ENCODE measurements around the gene STK32C. TPM values are rescaled to one million over a fixed set of nuclear protein-coding genes. Genes with fewer than 3 reads are reported as not detected.

Gene STK32C
- total RNA-seq, 1 experiment from 2014 or later: 13.9 TPM

DNA sequence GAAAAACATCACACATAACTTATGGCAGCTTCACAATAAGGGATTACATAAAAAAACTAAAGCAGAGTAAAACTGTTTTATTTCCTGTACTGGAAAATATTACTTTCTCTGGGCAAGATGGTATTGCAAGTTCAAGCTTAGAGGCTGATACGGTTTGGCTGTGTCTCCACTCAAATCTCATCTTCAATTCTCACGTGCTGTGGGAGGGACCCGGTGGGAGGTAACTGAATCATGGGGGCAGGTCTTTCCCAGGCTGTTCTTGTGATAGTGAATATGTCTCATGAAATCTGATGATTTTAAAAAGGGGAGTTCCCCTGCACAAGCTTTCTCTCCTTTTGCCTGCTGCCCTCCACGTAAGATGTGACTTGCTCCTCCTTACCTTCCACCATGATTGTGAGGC, 19.2 kb upstream of the STK32C start:
- no peak for TF ChIP-seq EZH2 (IDR thresholded peaks at IDR 0.05; ENCODE audit: low read depth)
- TF ChIP-seq, protein P1, sequence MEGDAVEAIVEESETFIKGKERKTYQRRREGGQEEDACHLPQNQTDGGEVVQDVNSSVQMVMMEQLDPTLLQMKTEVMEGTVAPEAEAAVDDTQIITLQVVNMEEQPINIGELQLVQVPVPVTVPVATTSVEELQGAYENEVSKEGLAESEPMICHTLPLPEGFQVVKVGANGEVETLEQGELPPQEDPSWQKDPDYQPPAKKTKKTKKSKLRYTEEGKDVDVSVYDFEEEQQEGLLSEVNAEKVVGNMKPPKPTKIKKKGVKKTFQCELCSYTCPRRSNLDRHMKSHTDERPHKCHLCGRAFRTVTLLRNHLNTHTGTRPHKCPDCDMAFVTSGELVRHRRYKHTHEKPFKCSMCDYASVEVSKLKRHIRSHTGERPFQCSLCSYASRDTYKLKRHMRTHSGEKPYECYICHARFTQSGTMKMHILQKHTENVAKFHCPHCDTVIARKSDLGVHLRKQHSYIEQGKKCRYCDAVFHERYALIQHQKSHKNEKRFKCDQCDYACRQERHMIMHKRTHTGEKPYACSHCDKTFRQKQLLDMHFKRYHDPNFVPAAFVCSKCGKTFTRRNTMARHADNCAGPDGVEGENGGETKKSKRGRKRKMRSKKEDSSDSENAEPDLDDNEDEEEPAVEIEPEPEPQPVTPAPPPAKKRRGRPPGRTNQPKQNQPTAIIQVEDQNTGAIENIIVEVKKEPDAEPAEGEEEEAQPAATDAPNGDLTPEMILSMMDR (conservative IDR thresholded peaks at IDR 0.05): no peak
- Histone ChIP-seq H3K9me2 (ENCODE audit: insufficient read depth) (no peaks in the 10 kb centered on the region), H3K4me2 (no peak overlapping the region), H3K4me1 (replicated peaks; ENCODE audit: insufficient read depth) (no peaks in the 10 kb centered on the region), H3K4me3 (no peak overlapping the region), H4K20me1 (ENCODE audit: insufficient read depth) (no peaks in the 10 kb centered on the region; the same call in 1 of the 2 replicates), H3K79me2 (ENCODE audit: low read depth) (peaks cover 51% of the 10 kb centered on the region), H3K9me3 (ENCODE audit: insufficient read depth, low read depth) (no peaks in the 10 kb centered on the region), H3K27me3 (ENCODE audit: insufficient read depth, low read depth) (no peaks in the 10 kb centered on the region), H3K27ac (no peak overlapping the region), H3F3A (ENCODE audit: insufficient read depth, low read depth) (peaks cover 18% of the 10 kb centered on the region; the same call in 1 of the 2 replicates), H3K36me3 (ENCODE audit: low read depth) (peaks cover 7% of the 10 kb centered on the region; the same call in 1 of the 2 replicates), H2AFZ (no peak overlapping the region)
- ChIA-PET POLR2A (ENCODE audit: unreplicated experiment) (no interaction called here), CTCF (no interaction called here)
- BruUV-seq (replicated peaks): no TSS peak
- no peak for DNase-seq
- intact Hi-C loops (cut with micrococcal nuclease; ENCODE audit: unreplicated experiment): no loop called here

DNA sequence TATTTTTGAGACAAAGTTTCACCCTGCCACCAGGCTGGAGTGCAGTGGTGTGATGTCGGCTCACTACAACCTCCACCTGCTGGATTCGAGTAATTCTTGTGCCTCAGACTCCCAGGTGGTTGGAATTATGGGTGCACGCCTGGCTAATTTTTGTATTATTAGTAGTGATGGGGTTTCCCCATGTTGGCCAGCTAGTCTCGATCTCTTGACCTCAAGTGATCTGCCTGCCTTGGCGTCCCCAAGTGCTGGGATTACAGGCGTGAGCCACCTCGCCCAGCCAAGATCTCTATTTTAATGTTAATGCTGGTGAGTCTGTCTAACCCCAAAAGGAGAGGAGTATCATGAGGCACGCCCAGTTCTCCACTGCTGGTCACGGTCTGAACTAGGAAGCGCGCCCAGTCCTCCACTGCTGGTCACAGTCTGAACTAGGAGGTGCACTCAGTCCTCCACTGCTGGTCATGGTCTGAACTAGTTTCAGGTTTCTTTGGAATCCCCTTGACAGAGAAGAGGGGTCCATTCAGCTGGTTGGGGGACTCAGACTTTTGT, 18.7 kb upstream of the STK32C start:
- Histone ChIP-seq H3F3A (ENCODE audit: insufficient read depth, low read depth) (peaks cover 20% of the 10 kb centered on the region; the same call in 1 of the 2 replicates), H3K4me3 (no peak overlapping the region), H3K9me3 (ENCODE audit: insufficient read depth, low read depth) (no peaks in the 10 kb centered on the region), H3K4me2 (no peak overlapping the region), H3K36me3 (ENCODE audit: low read depth) (peaks cover 7% of the 10 kb centered on the region; the same call in 1 of the 2 replicates), H3K9me2 (ENCODE audit: insufficient read depth) (no peaks in the 10 kb centered on the region), H3K4me1 (replicated peaks; ENCODE audit: insufficient read depth) (no peaks in the 10 kb centered on the region), H3K27ac (no peak overlapping the region), H3K79me2 (ENCODE audit: low read depth) (peaks cover 49% of the 10 kb centered on the region), H2AFZ (no peak overlapping the region), H4K20me1 (ENCODE audit: insufficient read depth) (no peaks in the 10 kb centered on the region; the same call in 1 of the 2 replicates), H3K27me3 (ENCODE audit: insufficient read depth, low read depth) (no peaks in the 10 kb centered on the region)
- intact Hi-C loops (cut with micrococcal nuclease; ENCODE audit: unreplicated experiment): no loop called here
- DNase-seq: no peak
- TF ChIP-seq, protein P1 (conservative IDR thresholded peaks at IDR 0.05): no peak
- no peak for TF ChIP-seq EZH2 (IDR thresholded peaks at IDR 0.05; ENCODE audit: low read depth)
- BruUV-seq (replicated peaks): no TSS peak
- ChIA-PET POLR2A (ENCODE audit: unreplicated experiment) (no interaction called here), CTCF (no interaction called here)

DNA sequence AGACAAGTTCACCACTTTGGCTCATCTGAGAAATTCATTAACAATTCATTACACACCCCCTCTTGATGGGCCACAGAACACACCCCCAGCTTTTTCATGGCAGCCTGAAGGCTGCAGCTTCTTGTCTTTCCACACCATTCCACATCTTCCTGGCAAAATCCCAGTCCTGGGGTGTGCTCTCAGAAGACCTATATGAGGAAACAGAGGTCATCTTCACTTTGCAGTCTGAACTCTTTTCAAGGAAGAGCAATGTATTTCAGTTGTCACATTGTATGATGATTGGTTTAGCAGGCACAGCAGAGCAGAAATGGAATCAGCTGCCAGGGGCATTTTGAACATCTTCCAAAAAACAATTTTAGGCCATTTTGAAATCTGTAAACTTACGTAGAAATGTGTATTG, 16.4 kb upstream of the STK32C start:
- Histone ChIP-seq H3K27ac (no peak overlapping the region), H3K9me2 (ENCODE audit: insufficient read depth) (no peaks in the 10 kb centered on the region), H3K4me3 (no peak overlapping the region), H3K79me2 (ENCODE audit: low read depth) (peaks cover 26% of the 10 kb centered on the region), H3K36me3 (ENCODE audit: low read depth) (peaks cover 7% of the 10 kb centered on the region; the same call in 1 of the 2 replicates), H2AFZ (no peak overlapping the region), H3F3A (ENCODE audit: insufficient read depth, low read depth) (peaks cover 10% of the 10 kb centered on the region; the same call in 1 of the 2 replicates), H3K4me2 (no peak overlapping the region), H3K27me3 (ENCODE audit: insufficient read depth, low read depth) (no peaks in the 10 kb centered on the region), H4K20me1 (ENCODE audit: insufficient read depth) (no peaks in the 10 kb centered on the region; the same call in 1 of the 2 replicates), H3K4me1 (replicated peaks; ENCODE audit: insufficient read depth) (peaks cover 12% of the 10 kb centered on the region), H3K9me3 (ENCODE audit: insufficient read depth, low read depth) (no peaks in the 10 kb centered on the region)
- intact Hi-C loops (cut with micrococcal nuclease; ENCODE audit: unreplicated experiment): no loop called here
- ChIA-PET CTCF (no interaction called here), POLR2A (ENCODE audit: unreplicated experiment) (no interaction called here)
- no peak for DNase-seq
- no TSS peak for BruUV-seq (replicated peaks)
- TF ChIP-seq, protein P1 (conservative IDR thresholded peaks at IDR 0.05): no peak
- no peak for TF ChIP-seq EZH2 (IDR thresholded peaks at IDR 0.05; ENCODE audit: low read depth)
